COR-L47 (cell line): ENCODE results near the gene KCNA10.

Source experiments
- DNase-seq: peaks from one replicate; lab custom pipeline; 2025; lab: John Stamatoyannopoulos, UW

KCNA10 gene

GRCh38 chr1:110477041-110477440, 41.9 kb downstream of the KCNA10 start:
- DNase-seq = no peak

- no peak for DNase-seq
These were observed 42.8 kb downstream of the KCNA10 start for GRCh38 chr1:110476028-110476765.

- DNase-seq = no peak
These were observed 43.5 kb downstream of the KCNA10 start for GRCh38 chr1:110475362-110476027.

- DNase-seq = no peak
These were observed 44.5 kb downstream of the KCNA10 start for GRCh38 chr1:110474444-110474843.

- DNase-seq = no peak
These were observed 46.4 kb downstream of the KCNA10 start for GRCh38 chr1:110472546-110472945.

- DNase-seq = no peak
These were observed 47.8 kb downstream of the KCNA10 start for GRCh38 chr1:110471131-110471530.
